GM21381 (cell line): ENCODE results near the gene SYNC.
"Not testable (repeated sequence)": the region's sequence is repeated elsewhere in the genome, so short reads cannot be mapped to it uniquely, and the experiment has no call there.

Source experiments
- ATAC-seq: cut with Tn5 transposase; IDR thresholded peaks from one replicate; pipeline ENCODE4 v1.9.1; 2021; ENCODE audit warnings: mild to moderate bottlenecking, moderate library complexity; ENCODE audit not compliant: unreplicated experiment

SYNC gene

GRCh38 chr1:32647308-32648134 lies 55.0 kb downstream of the SYNC start:
- no peak for ATAC-seq

GRCh38 chr1:32644426-32644825 lies 58.1 kb downstream of the SYNC start:
- ATAC-seq: no peak

- ATAC-seq: not testable (repeated sequence)
These were observed 60.2 kb downstream of the SYNC start for GRCh38 chr1:32642292-32642827.

GRCh38 chr1:32639489-32640075 lies 63.0 kb downstream of the SYNC start:
- ATAC-seq: no peak

GRCh38 chr1:32636914-32637645 lies 65.5 kb downstream of the SYNC start:
- no peak for ATAC-seq

GRCh38 chr1:32635508-32636277 lies 66.9 kb downstream of the SYNC start:
- no peak for ATAC-seq

- no peak for ATAC-seq
These were observed 69.7 kb downstream of the SYNC start for GRCh38 chr1:32632829-32633228.

GRCh38 chr1:32630173-32630572 lies 72.4 kb downstream of the SYNC start:
- ATAC-seq: not testable (repeated sequence)
